ENCODE results near the gene EPB41L2. TPM values are rescaled to one million over a fixed set of nuclear protein-coding genes. Genes with fewer than 3 reads are reported as not detected.

EPB41L2 gene
- total RNA-seq, 1 experiment from 2014 or later = 181 TPM

DNA sequence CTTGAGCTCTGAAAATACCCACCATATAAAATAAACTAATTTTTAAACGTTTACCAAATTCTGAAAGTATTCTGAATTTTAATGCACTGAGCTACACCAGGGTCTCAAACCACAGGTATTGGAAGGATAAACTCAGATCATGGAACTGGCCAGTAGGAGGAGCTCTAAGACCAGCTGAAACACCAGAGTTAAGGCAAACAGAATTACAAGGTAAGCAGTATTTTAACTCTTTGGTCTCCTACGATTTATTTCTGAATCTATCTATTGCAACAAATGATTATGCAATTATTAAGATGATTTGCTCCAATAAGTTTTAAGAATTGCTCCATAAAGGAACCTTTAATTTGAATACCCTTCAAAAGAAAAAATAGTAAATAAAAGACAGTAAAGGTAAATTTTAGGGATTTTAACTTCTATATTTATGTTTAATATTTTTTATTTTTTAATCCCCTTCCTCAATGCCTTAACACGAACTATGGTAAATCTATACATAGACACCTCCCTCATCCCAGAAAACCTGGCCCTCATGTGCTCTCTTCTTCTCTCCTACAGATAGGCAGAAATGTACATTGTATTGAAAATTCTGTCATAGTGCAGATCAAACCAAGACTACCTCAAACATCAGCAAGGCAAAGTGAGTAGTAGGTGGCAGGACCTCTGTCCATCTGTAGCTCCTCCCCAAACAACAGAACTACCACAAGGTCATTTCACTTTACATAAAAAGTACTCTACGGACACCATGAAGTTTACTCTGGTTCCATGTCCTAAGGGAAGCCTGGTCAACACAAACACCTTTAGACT is 177.5 kb downstream of the EPB41L2 start:
- BruUV-seq (replicated peaks) = no TSS peak
- no peak overlapping the region for H3K4me3 ChIP-seq (ENCODE audit: low read depth, low read length, poor library complexity, severe bottlenecking)
- peaks cover 4% of the 10 kb centered on the region for H3K4me1 ChIP-seq (ENCODE audit: insufficient read depth, low read length, poor library complexity, severe bottlenecking)
- ChIA-PET POLR2A (ENCODE audit: low non-redundant PET) (interaction anchor here (0.6 kb wide), 1 partner anchor 288 kb away, joined by 4 read pairs; no protein-coding TSS in a partner anchor), CTCF (interaction anchor here (0.8 to 2.2 kb wide), 9 partner anchors 9 to 743 kb away, joined by 3 to 16 read pairs (median 3); partner anchors contain the start of gene MED23)
- H3K27ac ChIP-seq (ENCODE audit: low read depth, low read length, poor library complexity, severe bottlenecking) = no peak overlapping the region
- no peaks in the 10 kb centered on the region for H3K27me3 ChIP-seq (replicated peaks; ENCODE audit: insufficient read depth, low read depth, low read length, poor library complexity)
- peak; percentile 89 for DNase-seq (ENCODE audit: low spot score)
- H3K36me3 ChIP-seq (ENCODE audit: insufficient read depth, low read length, poor library complexity, severe bottlenecking) = peaks cover 11% of the 10 kb centered on the region
- TF ChIP-seq, protein P1, sequence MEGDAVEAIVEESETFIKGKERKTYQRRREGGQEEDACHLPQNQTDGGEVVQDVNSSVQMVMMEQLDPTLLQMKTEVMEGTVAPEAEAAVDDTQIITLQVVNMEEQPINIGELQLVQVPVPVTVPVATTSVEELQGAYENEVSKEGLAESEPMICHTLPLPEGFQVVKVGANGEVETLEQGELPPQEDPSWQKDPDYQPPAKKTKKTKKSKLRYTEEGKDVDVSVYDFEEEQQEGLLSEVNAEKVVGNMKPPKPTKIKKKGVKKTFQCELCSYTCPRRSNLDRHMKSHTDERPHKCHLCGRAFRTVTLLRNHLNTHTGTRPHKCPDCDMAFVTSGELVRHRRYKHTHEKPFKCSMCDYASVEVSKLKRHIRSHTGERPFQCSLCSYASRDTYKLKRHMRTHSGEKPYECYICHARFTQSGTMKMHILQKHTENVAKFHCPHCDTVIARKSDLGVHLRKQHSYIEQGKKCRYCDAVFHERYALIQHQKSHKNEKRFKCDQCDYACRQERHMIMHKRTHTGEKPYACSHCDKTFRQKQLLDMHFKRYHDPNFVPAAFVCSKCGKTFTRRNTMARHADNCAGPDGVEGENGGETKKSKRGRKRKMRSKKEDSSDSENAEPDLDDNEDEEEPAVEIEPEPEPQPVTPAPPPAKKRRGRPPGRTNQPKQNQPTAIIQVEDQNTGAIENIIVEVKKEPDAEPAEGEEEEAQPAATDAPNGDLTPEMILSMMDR (conservative IDR thresholded peaks at IDR 0.05; ENCODE audit: low read depth, low read length) = peak; percentile 89
- TF ChIP-seq EZH2 (IDR thresholded peaks at IDR 0.05; ENCODE audit: borderline replicate concordance, low read depth, low read length, poor library complexity, severe bottlenecking) = no peak
- intact Hi-C loops (cut with micrococcal nuclease; ENCODE audit: unreplicated experiment) = loop anchor here (1.0 to 5.0 kb wide), 6 partner anchors 177 to 743 kb away; partner anchors contain the start of genes EPB41L2 and MED23
- no peaks in the 10 kb centered on the region for H3K9me3 ChIP-seq (ENCODE audit: low read depth, low read length, poor library complexity, severe bottlenecking)

DNA sequence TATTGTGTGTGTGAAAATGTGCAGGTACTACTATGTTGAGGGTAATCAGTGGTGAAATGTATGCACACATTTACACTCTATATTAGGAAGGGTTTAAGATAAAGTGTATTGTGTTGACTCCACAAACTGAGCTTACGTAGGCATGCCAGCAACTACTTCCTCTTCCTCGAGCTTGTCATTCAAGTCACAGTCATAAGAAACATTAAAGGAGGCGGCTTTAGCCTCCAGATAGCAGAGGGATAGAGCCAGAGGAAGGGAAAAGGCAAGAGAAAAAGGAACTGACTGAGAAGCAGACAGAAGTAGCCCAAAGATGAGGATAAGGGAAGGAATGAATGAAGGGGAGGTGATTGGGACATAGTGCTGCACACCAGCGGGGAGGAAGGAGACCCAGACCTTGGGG is 180.7 kb downstream of the EPB41L2 start:
- POLR2A ChIA-PET (ENCODE audit: low non-redundant PET) = no interaction called here
- intact Hi-C loops (cut with micrococcal nuclease; ENCODE audit: unreplicated experiment) = no loop called here

DNA sequence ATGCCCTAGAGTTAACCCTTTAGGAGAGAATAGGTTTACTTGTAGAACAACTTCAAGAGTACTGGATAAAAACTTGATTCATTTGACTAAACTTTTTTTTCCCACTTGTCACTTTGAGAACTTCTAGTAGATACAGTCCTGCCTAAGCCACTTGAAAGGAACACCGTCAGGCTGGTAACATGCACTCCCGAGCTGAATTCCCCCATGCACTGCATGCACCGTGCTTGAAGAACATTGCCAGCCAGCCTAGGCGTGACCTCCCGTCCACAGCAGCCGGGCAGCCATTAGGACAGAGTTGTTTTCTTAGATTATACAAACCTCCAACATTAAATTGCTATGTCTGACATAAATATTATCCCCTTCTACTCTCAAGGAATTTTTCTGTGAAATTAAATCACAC is 183.2 kb downstream of the EPB41L2 start:
- H3K27me3 ChIP-seq (replicated peaks; ENCODE audit: insufficient read depth, low read depth, low read length, poor library complexity) = no peaks in the 10 kb centered on the region
- H3K9me3 ChIP-seq (ENCODE audit: low read depth, low read length, poor library complexity, severe bottlenecking) = no peaks in the 10 kb centered on the region
- H3K4me3 ChIP-seq (ENCODE audit: low read depth, low read length, poor library complexity, severe bottlenecking) = no peak overlapping the region
- CTCF ChIA-PET = no interaction called here
- H3K4me1 ChIP-seq (ENCODE audit: insufficient read depth, low read length, poor library complexity, severe bottlenecking) = no peaks in the 10 kb centered on the region
- DNase-seq (ENCODE audit: low spot score) = no peak
- no peak overlapping the region for H3K27ac ChIP-seq (ENCODE audit: low read depth, low read length, poor library complexity, severe bottlenecking)
- intact Hi-C loops (cut with micrococcal nuclease; ENCODE audit: unreplicated experiment) = loop anchor here (10.0 kb wide), 1 partner anchor 555 kb away; no protein-coding TSS in a partner anchor
- POLR2A ChIA-PET (ENCODE audit: low non-redundant PET) = no interaction called here
- TF ChIP-seq EZH2 (IDR thresholded peaks at IDR 0.05; ENCODE audit: borderline replicate concordance, low read depth, low read length, poor library complexity, severe bottlenecking) = no peak
- TF ChIP-seq, protein P1 (conservative IDR thresholded peaks at IDR 0.05; ENCODE audit: low read depth, low read length) = no peak
- no TSS peak for BruUV-seq (replicated peaks)
- H3K36me3 ChIP-seq (ENCODE audit: insufficient read depth, low read length, poor library complexity, severe bottlenecking) = no peaks in the 10 kb centered on the region

More for the DNA sequence above, 180.7 kb downstream of the EPB41L2 start:
- CTCF ChIA-PET = no interaction called here
- no peaks in the 10 kb centered on the region for H3K9me3 ChIP-seq (ENCODE audit: low read depth, low read length, poor library complexity, severe bottlenecking)
- H3K4me3 ChIP-seq (ENCODE audit: low read depth, low read length, poor library complexity, severe bottlenecking) = no peak overlapping the region
- no peak overlapping the region for H3K27ac ChIP-seq (ENCODE audit: low read depth, low read length, poor library complexity, severe bottlenecking)
- TF ChIP-seq EZH2 (IDR thresholded peaks at IDR 0.05; ENCODE audit: borderline replicate concordance, low read depth, low read length, poor library complexity, severe bottlenecking) = no peak
- TF ChIP-seq, protein P1 (conservative IDR thresholded peaks at IDR 0.05; ENCODE audit: low read depth, low read length) = no peak
- H3K4me1 ChIP-seq (ENCODE audit: insufficient read depth, low read length, poor library complexity, severe bottlenecking) = peaks cover 4% of the 10 kb centered on the region
- DNase-seq (ENCODE audit: low spot score) = no peak
- BruUV-seq (replicated peaks) = no TSS peak
- no peaks in the 10 kb centered on the region for H3K27me3 ChIP-seq (replicated peaks; ENCODE audit: insufficient read depth, low read depth, low read length, poor library complexity)
- no peaks in the 10 kb centered on the region for H3K36me3 ChIP-seq (ENCODE audit: insufficient read depth, low read length, poor library complexity, severe bottlenecking)
